K562 (cell line): ENCODE measurements around the gene MAPK4.

Experiments used
- SIX5 ChIP-seq, 2 experiments: IDR thresholded peaks; 2 replicates each; pipeline ENCODE4 v1.6.1; 2011; ENCODE audit warnings: low read length in 2 of 2, borderline replicate concordance in 1 of 2, low read depth in 1 of 2, mild to moderate bottlenecking in 1 of 2, moderate library complexity in 1 of 2; ENCODE audit not compliant: insufficient read depth in 1 of 2
- SMAD2 ChIP-seq: fragments of 150-350 bp; IDR thresholded peaks from 2 replicates; pipeline ENCODE4 v1.6.1; 2014; ENCODE audit warnings: low read depth, mild to moderate bottlenecking, low read length
- TF ChIP-seq, protein P1 (sequence below): fragments of 250-450 bp; sonication (Bioruptor Pico); IDR thresholded peaks from 2 replicates; pipeline ENCODE4 v1.8.0; 2022; ENCODE audit warnings: moderate library complexity, mild to moderate bottlenecking, inconsistent platforms

DNA sequence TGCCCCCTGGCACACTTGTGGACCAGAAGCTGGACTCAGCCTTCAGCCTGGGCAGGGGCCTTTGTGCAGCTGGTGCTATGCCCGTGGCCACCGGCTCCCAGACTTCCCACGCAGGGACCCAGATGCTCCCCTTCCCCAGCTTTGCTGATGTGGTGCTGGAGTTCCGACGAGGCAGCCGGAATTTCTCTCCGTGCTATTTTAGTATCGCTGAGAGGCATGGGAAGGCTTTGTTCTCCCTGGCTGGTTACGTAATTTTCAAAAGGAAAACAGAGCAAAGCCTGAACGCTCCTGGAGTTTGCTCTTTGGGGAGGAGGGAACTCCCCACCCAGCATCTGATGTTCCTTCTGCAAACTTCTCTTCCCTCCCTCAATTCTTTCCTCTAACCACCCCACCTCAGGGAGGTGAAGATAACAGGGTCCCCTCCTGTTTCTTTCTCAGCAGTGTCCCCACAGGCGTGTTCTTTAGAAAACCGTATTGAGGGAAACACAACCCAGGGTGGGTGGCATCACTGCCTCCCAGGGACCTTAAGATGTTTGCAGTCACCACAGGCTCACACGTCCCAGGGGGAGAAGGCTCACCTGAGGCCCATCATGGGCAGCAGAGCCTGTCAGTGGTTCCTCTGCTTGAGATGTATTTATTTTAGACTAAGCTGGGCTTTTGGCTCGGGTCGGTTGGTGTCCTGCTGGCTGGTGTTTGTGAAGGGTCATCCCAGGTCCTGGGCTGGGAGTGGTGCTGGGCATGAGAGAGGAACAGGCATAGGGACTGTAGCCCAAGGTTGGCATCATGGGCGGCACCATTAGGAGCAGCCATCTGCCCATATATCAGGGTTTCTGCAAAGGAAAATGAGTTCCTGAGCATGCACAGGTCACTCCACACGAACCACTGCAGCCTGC lies 95.0 kb downstream of the MAPK4 start:
- no peak for TF ChIP-seq SMAD2
- TF ChIP-seq, protein P1, sequence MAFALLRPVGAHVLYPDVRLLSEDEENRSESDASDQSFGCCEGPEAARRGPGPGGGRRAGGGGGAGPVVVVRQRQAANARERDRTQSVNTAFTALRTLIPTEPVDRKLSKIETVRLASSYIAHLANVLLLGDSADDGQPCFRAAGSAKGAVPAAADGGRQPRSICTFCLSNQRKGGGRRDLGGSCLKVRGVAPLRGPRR, result no peak
- no peak for TF ChIP-seq SIX5 (IDR thresholded peaks at IDR 0.05; ENCODE audit: borderline replicate concordance in 1 of 2, insufficient read depth in 1 of 2, low read depth in 1 of 2, low read length in 2 of 2)
